Right ventricle myocardium inferior (tissue), 1 donor: Measurements from ENCODE around the gene XAB2. TPM values are rescaled to one million over a fixed set of nuclear protein-coding genes. Genes with fewer than 3 reads are reported as not detected.

Experiments used
- ATAC-seq: fragments of 200-7000 bp; cut with Tn5 transposase; one replicate; pipeline ENCODE4 v1.9.1; 2020; ENCODE audit warnings: mild to moderate bottlenecking, moderate library complexity
- DNase-seq: peaks from one replicate; pipeline ENCODE4 v3.0.0; 2021; ENCODE audit errors: missing footprints
- intact Hi-C: fragments of 100-400 bp; cut with DNase I; formaldehyde crosslinking; loops from one replicate; pipeline ENCODE4 v1.11.0; 2022
- long read RNA-seq: library from polyadenylated mRNA; unstranded; transcript quantifications from one replicate; pipeline ENCODE4 v2.0.0, GENCODE V29; 2021
- total RNA-seq: library from RNA; stranded (reverse); fragmentation: NEBNext Ultra II Directional; extraction: Animal tissue kit (Norgen Biotek cat#: 25700); gene quantifications from one replicate; pipeline ENCODE4 v1.2.1, GENCODE V29; 2021
- donor health status: DM: no; HTN: yes; CAD: no; lungs with severe emphysema.

Gene XAB2
- 25.3 TPM for total RNA-seq
- long read RNA-seq, partial matches to known transcripts, result 8 of 10 reads
- long read RNA-seq, other reads (novel, unspliced or antisense), result 0 of 10 reads

DNA sequence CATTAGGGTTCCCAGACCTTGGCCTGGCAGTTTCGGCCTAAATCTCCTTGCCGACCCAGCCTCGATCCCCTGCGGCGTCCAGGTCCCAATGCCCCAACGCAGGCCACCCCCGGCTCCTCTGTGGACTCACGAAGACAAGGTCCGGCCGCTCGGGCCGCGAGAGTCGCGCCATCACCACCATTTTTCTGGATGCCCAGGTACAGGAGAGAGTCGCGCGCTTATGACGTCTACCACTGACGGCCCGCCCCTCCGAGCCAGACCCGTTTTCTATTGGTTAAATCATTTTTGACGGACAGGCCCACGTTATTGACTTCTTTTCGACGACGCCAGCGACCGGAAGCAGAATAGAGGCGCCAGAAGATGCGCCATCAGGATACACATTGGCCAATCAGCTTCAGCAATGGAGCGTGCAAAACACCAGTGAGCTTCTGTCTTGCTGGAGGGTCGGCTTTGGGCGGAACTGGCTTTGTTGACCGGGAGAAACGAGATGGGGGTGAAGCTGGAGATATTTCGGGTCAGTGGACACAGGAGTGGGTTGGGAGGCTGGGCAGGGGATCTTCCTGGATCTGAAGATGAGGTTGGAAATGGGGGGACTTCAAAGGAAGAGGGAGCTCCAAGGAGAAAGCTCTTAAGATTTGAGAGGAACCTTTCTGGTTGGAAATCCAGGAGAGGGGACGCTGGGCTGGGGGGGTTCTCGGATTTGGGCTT lies at the start of gene XAB2, which contains the start of gene PET100:
Gene XAB2, minus strand, starts transcription at position 199 of the 708 bp plus-strand sequence. Its CDS starts 18 bp downstream, at position 181.
Gene PET100, plus strand, starts transcription at position 447 of the 708 bp plus-strand sequence. Its CDS starts 41 bp downstream, at position 488.
- peak; percentile 98 for ATAC-seq
- DNase-seq, result peak; percentile 97
- intact Hi-C loops, result loop anchor here (5.0 kb wide), 1 partner anchor 92 kb away; the partner anchor contains the start of gene PNPLA6

GRCh38 chr19:7677669-7678311 lies 48.4 kb upstream of the XAB2 start:
- ATAC-seq, result no peak
- no peak for DNase-seq
- intact Hi-C loops, result no loop called here

DNA sequence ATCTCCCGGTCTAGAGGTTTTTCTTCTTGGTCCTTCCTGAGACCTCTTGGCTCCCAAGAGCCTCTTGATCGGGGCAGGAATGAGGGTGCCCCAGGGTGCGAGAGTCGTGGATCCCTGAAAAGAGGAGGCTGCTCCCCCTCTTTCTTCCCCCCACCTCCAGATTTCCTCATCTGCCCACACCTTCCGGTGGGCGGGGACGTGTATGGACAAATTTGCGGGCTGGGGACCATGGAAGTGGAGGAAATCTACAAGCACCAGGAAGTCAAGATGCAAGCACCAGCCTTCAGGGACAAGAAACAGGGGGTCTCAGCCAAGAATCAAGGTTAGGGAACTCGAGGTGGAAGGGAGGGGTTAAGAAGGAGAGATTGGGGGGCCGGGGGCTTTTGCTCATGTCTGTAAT lies 47.5 kb upstream of the XAB2 start, which contains the start of gene MCEMP1:
Gene MCEMP1, plus strand, starts transcription at position 237 of the 400 bp plus-strand sequence. Its CDS starts 31 bp downstream, at position 268.
- DNase-seq (peak; percentile 76), ATAC-seq (no peak)
- intact Hi-C loops, result no loop called here

DNA sequence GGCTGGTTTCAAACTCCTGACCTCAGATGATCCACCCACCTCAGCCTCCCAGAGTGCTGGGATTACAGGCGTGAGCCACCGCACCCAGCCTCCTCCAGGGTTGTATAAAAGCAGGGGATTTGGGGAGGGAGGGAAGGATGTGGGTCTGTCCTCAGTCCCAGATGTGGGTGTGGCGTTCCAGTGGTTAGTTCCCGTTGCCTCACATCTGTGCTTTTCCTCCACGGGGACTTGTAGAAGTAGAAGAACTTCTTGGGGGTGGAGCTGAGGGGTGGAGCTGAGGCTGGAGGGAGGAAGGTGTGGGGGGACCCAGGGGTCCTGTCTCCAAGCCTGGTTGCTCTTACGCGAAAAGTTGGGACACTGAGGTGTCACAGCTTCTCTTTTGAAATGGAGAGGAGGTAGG lies 47.0 kb upstream of the XAB2 start:
- no peak for ATAC-seq
- DNase-seq, result no peak
- intact Hi-C loops, result no loop called here

DNA sequence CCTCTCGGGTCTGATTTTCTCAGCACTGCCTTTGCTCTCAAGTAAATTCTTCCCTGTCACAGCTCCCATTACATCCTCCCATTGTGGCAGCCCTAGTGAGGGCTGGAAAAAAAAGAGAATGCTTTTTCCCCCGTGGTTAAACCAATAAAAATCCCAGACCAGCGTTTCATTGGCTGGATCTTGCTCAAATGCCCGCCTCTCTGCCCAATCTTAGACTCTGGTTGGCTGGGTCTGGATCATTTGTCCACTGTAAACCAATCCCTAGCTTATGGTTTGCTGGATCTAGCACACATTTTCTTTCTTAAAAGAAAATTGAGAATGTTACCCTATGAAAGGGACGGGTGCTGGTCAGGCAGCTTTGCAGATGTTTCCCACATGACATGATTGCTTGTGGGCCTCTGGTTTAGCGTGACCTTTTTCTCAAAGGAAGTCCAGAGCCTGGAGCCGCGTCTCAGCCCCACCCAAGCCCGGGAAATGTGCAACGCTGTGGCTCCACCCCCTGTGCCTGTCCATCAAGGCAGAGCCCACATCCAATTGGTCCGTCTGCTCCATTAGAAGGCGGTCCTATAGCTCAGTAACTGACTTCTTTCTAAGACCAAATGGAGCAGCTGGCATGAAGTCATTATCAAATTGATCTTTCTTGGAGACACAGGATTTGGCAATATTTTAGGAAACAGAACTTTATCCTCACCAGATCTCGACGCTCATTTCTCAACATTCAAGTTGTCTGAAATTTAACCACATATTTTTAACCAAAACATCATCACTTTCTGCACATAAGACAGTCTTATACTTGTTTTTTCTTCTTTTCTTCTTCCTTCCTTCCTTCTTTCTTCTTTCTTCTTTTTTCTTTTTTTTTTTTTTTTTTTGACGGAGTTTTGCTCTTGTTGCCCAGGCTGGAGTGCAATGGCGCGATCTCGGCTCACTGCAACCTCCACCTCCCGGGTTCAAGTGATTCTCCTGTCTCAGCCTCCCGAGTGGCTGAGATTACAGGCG lies 45.0 kb upstream of the XAB2 start:
- DNase-seq, result peak; percentile 89
- intact Hi-C loops, result no loop called here
- ATAC-seq, result peak; percentile 77

DNA sequence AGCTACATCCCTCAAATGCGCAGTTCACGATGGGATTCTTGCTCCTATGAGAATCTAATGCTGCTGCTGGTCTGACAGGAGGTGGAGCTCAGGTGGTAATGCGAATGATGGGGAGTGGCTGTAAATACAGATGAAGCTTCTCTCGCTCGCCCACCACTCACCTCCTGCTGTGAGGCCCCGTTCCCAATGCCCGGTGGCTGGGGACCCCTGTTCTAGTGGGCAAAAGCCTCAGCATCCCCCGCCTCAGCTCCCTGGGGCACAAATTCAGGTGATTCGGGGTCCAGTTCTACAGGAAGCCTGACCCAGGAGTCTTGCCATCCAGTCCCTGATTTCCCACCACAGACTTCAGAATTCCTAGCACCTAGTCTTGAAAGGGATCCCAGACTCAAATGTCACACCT lies 43.2 kb upstream of the XAB2 start:
- intact Hi-C loops, result no loop called here
- ATAC-seq, result no peak
- no peak for DNase-seq

DNA sequence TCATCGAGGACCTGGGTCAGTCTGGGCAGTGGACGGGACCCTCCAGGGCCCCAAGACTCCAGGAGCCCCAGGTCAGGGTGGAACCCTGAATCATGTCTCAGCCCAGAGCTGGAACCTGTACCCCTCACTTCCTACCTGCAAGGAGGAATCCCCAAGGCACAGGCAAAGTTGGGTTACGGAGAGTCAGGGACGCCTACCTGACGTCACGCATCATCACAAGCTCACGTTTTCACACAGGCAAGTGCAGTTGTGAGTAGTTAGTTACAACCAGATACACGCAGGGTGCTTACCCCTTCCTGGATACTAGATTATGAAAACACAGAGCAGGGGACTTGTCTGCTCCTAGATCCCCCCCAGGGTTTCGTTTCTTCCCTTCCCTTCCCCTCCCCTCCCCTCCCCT lies 41.4 kb upstream of the XAB2 start:
- no peak for ATAC-seq
- no peak for DNase-seq
- intact Hi-C loops, result no loop called here

DNA sequence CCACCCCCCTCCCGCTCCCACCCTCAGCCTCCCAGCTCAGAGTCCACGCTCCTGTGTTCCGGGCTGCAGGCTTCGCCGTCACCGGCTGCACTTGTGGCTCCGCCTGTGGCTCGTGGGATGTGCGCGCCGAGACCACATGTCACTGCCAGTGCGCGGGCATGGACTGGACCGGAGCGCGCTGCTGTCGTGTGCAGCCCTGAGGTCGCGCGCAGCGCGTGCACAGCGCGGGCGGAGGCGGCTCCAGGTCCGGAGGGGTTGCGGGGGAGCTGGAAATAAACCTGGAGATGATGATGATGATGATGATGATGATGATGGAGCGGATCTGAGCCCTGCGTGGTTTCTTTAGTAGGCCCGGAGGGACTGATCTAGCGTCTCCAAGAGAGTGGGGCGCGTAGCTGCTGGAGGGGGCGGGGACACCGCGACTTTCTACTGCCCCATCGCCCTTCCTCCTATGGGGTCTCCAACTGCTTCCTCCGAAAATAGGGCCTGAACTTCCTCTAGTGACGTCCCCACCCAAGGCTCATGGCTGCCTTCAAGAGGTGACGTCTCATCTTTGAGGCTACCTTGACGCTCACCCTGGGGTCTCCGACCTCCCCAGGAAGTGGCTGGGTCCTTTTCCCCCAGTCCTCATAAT lies 40.9 kb upstream of the XAB2 start:
- intact Hi-C loops, result no loop called here
- peak; percentile 78 for DNase-seq
- ATAC-seq, result no peak

DNA sequence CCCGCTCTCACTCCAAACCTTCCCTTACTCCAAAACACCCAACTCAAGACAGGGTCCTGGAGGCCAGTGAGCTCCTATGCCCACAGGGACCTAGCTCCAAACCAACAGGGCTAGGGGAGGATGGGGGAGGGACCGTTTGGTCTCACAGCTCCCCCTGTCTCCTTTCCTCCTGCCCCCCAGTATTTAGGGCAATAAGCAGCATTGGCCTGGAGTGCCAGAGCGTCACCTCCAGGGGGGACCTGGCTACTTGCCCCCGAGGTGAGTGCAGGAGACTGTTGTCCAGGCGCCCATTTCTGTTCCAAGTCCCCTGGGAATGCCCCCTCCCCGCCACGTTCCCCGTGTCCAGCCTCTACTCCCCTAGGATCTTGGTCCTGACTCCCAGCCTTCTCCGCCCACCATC lies 40.3 kb upstream of the XAB2 start:
- no peak for ATAC-seq
- DNase-seq, result no peak
- intact Hi-C loops, result no loop called here

GRCh38 chr19:7668842-7669241 lies 39.5 kb upstream of the XAB2 start, which contains the start of gene RETN:
Gene RETN (plus strand): TSS chr19:7669049. CDS start chr19:7669327, 278 bp downstream.
- intact Hi-C loops, result no loop called here
- DNase-seq, result no peak
- no peak for ATAC-seq

DNA sequence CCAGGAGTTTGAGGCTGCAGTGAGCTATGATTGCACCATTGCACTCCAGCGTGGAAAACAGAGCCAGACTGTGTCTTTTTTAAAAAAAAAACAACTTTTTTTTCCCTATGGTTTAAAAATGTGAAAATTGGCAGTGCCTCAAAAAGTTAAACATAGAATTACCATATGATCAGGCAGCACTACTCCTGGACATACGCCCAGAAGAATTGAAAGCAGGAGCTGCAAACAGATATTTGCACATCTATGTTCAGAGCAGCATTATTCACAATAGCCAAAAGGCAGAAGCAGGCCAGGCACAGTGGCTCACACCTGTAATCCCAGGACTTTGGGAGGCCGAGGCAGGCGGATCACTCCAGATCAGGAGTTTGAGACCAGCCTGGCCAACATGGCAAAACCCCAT lies 35.7 kb upstream of the XAB2 start:
- DNase-seq (no peak), ATAC-seq (no peak)
- intact Hi-C loops, result no loop called here

GRCh38 chr19:7663706-7664105 lies 34.4 kb upstream of the XAB2 start:
- DNase-seq, result no peak
- no peak for ATAC-seq
- intact Hi-C loops, result no loop called here

DNA sequence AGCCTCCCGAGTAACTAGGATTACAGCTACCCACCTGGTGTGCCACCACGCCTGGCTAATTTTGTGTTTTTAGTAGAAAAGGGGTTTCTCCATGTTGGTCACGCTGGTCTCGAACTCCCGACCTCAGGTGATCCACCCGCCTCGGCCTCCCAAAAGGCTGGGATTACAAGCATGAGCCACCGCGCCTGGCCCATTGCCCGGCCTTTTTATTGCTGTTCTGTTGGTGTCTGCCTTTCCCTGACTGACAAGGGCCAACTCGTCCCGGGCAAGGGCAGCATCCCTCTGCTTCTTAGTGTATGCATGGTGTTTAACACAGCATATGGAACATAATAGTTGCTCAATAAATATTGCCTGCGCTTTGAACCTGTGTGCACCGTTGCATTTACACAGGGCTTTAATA lies 33.3 kb upstream of the XAB2 start:
- DNase-seq (no peak), ATAC-seq (no peak)
- intact Hi-C loops, result no loop called here

DNA sequence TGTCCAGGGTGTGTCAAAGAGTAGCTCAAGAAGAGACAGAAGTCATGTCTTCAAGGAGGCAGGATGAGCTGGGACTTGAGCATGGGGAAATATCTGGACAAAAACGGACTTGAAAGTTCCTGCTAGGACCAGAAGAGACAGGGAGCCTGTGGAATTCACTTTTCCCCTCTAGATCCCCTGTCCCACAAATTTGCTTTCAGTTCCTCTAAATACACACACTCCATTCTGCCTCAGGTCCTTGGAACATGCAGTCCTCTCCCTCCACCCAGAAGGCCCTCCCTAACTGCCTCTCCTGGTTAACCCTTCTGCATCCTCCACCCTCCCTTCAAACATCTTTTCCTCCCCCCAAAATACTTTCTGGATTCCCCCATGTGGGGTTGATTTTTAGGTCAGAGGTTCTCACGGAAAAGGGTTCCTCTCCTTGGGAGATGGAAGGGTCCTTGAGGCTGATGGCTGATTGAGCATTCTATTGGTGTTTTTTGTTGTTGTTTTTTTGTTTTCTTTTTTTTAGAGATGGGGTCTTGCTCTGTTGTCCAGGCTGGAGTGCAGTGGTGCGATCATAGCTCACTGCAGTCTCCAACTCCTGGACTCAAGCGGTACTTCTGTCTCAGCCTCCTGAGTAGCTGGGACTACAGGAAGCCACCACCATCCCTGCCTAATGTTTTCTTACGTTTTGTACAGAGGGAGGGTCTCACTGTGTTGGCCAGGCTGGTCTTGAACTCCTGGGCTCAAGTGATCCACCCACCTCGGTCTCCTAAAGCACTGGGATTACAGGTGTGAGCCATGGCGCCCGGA lies 32.6 kb upstream of the XAB2 start:
- DNase-seq, result no peak
- ATAC-seq, result no peak
- intact Hi-C loops, result no loop called here

DNA sequence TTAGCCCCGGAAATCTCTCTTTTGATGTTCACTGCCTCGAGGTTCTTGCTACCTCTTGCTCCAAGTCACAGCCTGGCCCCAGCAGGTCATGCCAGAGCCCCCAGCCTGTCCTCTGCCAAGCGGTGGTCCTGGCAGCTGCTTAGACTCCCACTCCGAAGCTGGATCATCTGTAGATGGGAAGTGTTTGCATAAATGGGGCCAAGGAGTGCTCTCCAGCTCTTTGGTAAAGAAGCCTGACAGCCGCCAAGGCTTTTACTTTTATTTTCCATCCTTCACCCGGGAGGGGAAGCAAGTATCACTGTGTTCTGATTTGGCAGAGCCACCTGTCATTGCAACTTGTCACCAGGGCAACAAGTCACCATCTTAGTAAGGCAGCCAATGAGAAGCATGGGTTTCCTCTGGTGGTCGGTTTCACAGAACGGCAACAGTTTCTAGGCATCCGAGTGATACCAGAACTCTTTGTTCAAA lies 28.9 kb upstream of the XAB2 start:
- no peak for ATAC-seq
- intact Hi-C loops, result no loop called here
- no peak for DNase-seq

DNA sequence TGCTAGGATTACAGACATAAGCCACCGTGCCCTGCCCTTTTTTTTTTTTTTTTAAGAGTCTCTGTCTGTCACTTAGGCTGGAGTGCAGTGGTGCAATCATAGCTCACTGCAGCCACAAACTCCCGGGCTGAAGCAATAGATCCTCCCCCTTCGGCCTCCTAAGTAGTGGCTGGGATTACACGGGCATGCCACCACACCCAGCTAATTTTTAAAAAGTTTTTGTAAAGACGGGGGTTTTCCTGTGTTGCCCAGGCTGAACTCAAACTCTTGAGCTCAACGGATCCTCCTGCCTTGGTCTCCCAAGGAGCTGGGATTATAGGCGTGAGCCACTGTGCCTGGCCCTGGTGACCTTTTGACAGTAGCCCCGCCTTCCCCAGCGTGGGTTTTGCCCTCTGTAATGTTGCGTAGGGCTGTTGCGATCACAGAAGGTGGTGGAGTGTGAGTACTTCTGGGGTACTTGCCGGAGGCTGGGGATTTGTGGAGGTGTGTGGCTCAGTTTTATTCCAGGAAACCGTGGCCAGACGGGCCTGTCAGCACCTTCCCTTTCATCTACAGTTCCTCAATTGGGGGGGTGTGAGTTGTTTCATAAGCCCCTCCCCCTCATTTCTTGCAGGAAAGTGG lies 27.9 kb upstream of the XAB2 start:
- DNase-seq (peak; percentile 69), ATAC-seq (peak; percentile 46)
- intact Hi-C loops, result no loop called here

- ATAC-seq, result no peak
Measured at GRCh38 chr19:7655581-7655980, 26.2 kb upstream of the XAB2 start.

More at GRCh38 chr19:7655581-7655980, 26.2 kb upstream of the XAB2 start:
- peak; percentile 11 for DNase-seq
- intact Hi-C loops, result no loop called here
